GM19463 (cell line): Measurements from ENCODE around the gene CFAP206.
"Not testable (repeated sequence)": the region's sequence is repeated elsewhere in the genome, so short reads cannot be mapped to it uniquely, and the experiment has no call there.

Experiments used
- ATAC-seq: cut with Tn5 transposase; IDR thresholded peaks from one replicate; pipeline ENCODE4 v1.9.1; 2021; ENCODE audit warnings: mild to moderate bottlenecking, moderate library complexity; ENCODE audit not compliant: unreplicated experiment

CFAP206 gene

GRCh38 chr6:87420360-87420759, 12.6 kb downstream of the CFAP206 start:
- ATAC-seq, result no peak

GRCh38 chr6:87421576-87421975, 13.8 kb downstream of the CFAP206 start:
- no peak for ATAC-seq

GRCh38 chr6:87426789-87427188, 19.0 kb downstream of the CFAP206 start:
- no peak for ATAC-seq

- no peak for ATAC-seq
Observed at GRCh38 chr6:87430499-87430898, 22.7 kb downstream of the CFAP206 start.

- no peak for ATAC-seq
Observed at GRCh38 chr6:87431263-87431662, 23.5 kb downstream of the CFAP206 start.

GRCh38 chr6:87436435-87436834, 28.7 kb downstream of the CFAP206 start:
- ATAC-seq, result no peak

- no peak for ATAC-seq
Observed at GRCh38 chr6:87441711-87442110, 33.9 kb downstream of the CFAP206 start.

GRCh38 chr6:87444362-87444761, 36.6 kb downstream of the CFAP206 start:
- no peak for ATAC-seq

GRCh38 chr6:87465051-87465450, 57.3 kb downstream of the CFAP206 start:
- ATAC-seq, result no peak

GRCh38 chr6:87472525-87473418, 65.0 kb downstream of the CFAP206 start, which contains the start of gene SLC35A1:
SLC35A1 (plus strand) TSS chr6:87472974; CDS start chr6:87473004, 30 bp downstream.
- ATAC-seq, result peak; percentile 94

GRCh38 chr6:87473419-87473903, 65.7 kb downstream of the CFAP206 start:
- ATAC-seq, result peak; percentile 50

GRCh38 chr6:87481931-87482330, 74.2 kb downstream of the CFAP206 start:
- no peak for ATAC-seq

- ATAC-seq, result no peak
Observed at GRCh38 chr6:87482366-87482765, 74.6 kb downstream of the CFAP206 start.

- no peak for ATAC-seq
Observed at GRCh38 chr6:87483929-87484328, 76.2 kb downstream of the CFAP206 start.

GRCh38 chr6:87484491-87484890, 76.7 kb downstream of the CFAP206 start:
- ATAC-seq, result no peak

- no peak for ATAC-seq
Observed at GRCh38 chr6:87487555-87487954, 79.8 kb downstream of the CFAP206 start.

- ATAC-seq, result not testable (repeated sequence)
Observed at GRCh38 chr6:87489326-87489725, 81.6 kb downstream of the CFAP206 start.

GRCh38 chr6:87494761-87495422, 87.1 kb downstream of the CFAP206 start:
- peak; percentile 82 for ATAC-seq

GRCh38 chr6:87498048-87498447, 90.3 kb downstream of the CFAP206 start:
- no peak for ATAC-seq

GRCh38 chr6:87501809-87502572, 94.2 kb downstream of the CFAP206 start:
- no peak for ATAC-seq

GRCh38 chr6:87504441-87504840, 96.7 kb downstream of the CFAP206 start:
- no peak for ATAC-seq
